Transverse colon (tissue), 4 donors: Measurements from ENCODE around the gene IRF2. TPM values are rescaled to one million over a fixed set of nuclear protein-coding genes. Genes with fewer than 3 reads are reported as not detected.

Experiments
- DNase-seq: peaks from one replicate; pipeline ENCODE4 v3.0.0-alpha.2; 2019
- H3K27ac ChIP-seq, 4 donors: fragments of 200-600 bp; sonication (generic); 2 replicates each; pipeline ENCODE4 v1.5.1; 2016 to 2018; ENCODE audit warnings: inconsistent platforms in 4 of 4
- H3K27me3 ChIP-seq: fragments of 200-600 bp; sonication (generic); 2 replicates; pipeline ENCODE4 v1.5.1; 2017; ENCODE audit warnings: inconsistent platforms
- H3K36me3 ChIP-seq, 4 donors: fragments of 200-600 bp; sonication (generic); 2 replicates each; pipeline ENCODE4 v1.5.1; 2017 to 2019; ENCODE audit warnings: inconsistent platforms in 4 of 4
- H3K4me1 ChIP-seq, 4 donors: fragments of 200-600 bp; sonication (generic); 2 replicates each; pipeline ENCODE4 v1.5.1; 2017 to 2020; ENCODE audit warnings: inconsistent platforms in 4 of 4
- H3K4me3 ChIP-seq, 4 donors: fragments of 200-600 bp; sonication (generic); 1 replicate in 1 of 4; 2 replicates in 3 of 4; pipeline versions ENCODE4 v1.5.1 to v1.6.1; 2017 to 2019; ENCODE audit warnings: inconsistent platforms in 4 of 4
- H3K9me3 ChIP-seq, 2 donors: fragments of 200-600 bp; sonication (generic); 2 replicates each; pipeline ENCODE4 v1.5.1; 2017 to 2019; ENCODE audit warnings: inconsistent platforms in 2 of 2
- EP300 ChIP-seq: sonication (generic); formaldehyde crosslinking; IDR thresholded peaks from one replicate; pipeline ENCODE4 v1.6.1; 2017; ENCODE audit warnings: antibody characterized with exemption, low read depth
- POLR2A ChIP-seq: fragments of 450-650 bp; IDR thresholded peaks from one replicate; pipeline ENCODE4 v1.6.1; 2016; ENCODE audit warnings: antibody characterized with exemption, mild to moderate bottlenecking, moderate library complexity
- POLR2AphosphoS5 ChIP-seq, 3 donors: sonication (generic); formaldehyde crosslinking; IDR thresholded peaks; one replicate each; pipeline ENCODE4 v1.6.1; 2016; ENCODE audit warnings: antibody characterized with exemption in 3 of 3
- WGBS, 2 donors: methylation state at CpG; one replicate each; pipeline ENCODE4 v1.1.5; 2018; ENCODE audit warnings: low coverage in 1 of 2; 5-methylcytosine and 5-hydroxymethylcytosine counted together
- in situ Hi-C, 4 donors: fragments of 200-750 bp; cut with MboI; loops; one replicate each; pipeline versions ENCODE4 v1.15.0 to v1.15.1; 2017; ENCODE audit warnings: low sequenced_read_pairs in 3 of 4, low pct_ligation_motif_present in 1 of 4, low pct_unique_long_range_greater_than_20kb in 1 of 4
- intact Hi-C: fragments of 100-400 bp; cut with DNase I; formaldehyde crosslinking; loops from one replicate; pipeline ENCODE4 v1.15.1; 2023; ENCODE audit warnings: low total_unique reads
- total RNA-seq, 4 donors: library from RNA; depleted of rRNA; stranded (reverse); fragments of >200 nt; gene quantifications; one replicate each; pipeline ENCODE4 v1.1.0, GENCODE V29; 2016
- TF ChIP-seq, protein P1 (sequence below), 5 experiments: fragments of 200-600 bp in 3 of 5; fragments of 450-650 bp in 2 of 5; sonication (generic) in 3 of 5; IDR thresholded peaks; 1 replicate in 2 of 5; 2 replicates in 3 of 5; pipeline ENCODE4 v1.5.1; 2016 to 2017; ENCODE audit warnings: antibody characterized with exemption in 5 of 5, inconsistent platforms in 3 of 5, mild to moderate bottlenecking in 2 of 5, moderate library complexity in 1 of 5

IRF2 gene
- total RNA-seq, 4 donors from 2014 or later, result 15.3 to 85.3 (median 42.5) TPM

DNA sequence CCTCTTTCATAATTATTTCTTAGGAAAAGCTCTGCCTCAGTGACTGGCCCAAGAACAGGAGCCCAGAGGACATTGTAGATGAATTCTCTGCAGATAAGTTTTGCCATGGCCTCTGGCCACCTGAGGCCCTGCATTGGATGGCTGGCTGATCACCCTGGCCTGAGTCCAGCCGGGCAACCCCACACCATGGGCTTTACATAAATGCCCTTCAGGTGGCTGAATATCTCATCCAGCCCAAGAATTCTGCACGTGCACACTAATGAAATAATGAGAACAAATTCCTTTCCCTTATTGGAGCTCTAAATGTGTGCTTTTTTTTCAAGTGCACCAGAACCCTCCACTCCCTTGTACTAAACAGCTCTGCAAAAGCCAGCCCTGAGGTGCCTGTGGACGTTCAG lies 65.7 kb downstream of the IRF2 start:
- Histone ChIP-seq H3K27ac (no peak overlapping the region), H3K27me3 (no peaks in the 10 kb centered on the region), H3K9me3 (no peaks in the 10 kb centered on the region), H3K4me1 (peaks cover 6 to 42% (median 18%) of the 10 kb centered on the region in 4 donors), H3K36me3 (peaks cover 0 to 11% (median 3%) of the 10 kb centered on the region in 4 donors), H3K4me3 (no peak overlapping the region)
- WGBS, 2 donors, result 83 to 89% methylated on average over 2 to 3 of the region's 3 CpGs
- intact Hi-C loops (no loop called here), in situ Hi-C loops (loop anchor here in 3 of 4 donors (25.0 kb wide), 1 partner anchor 129 kb away; no protein-coding TSS in a partner anchor)
- TF ChIP-seq POLR2AphosphoS5 (IDR thresholded peaks at IDR 0.05), result no peak
- TF ChIP-seq POLR2A, result no peak
- no peak for TF ChIP-seq EP300
- TF ChIP-seq, protein P1, sequence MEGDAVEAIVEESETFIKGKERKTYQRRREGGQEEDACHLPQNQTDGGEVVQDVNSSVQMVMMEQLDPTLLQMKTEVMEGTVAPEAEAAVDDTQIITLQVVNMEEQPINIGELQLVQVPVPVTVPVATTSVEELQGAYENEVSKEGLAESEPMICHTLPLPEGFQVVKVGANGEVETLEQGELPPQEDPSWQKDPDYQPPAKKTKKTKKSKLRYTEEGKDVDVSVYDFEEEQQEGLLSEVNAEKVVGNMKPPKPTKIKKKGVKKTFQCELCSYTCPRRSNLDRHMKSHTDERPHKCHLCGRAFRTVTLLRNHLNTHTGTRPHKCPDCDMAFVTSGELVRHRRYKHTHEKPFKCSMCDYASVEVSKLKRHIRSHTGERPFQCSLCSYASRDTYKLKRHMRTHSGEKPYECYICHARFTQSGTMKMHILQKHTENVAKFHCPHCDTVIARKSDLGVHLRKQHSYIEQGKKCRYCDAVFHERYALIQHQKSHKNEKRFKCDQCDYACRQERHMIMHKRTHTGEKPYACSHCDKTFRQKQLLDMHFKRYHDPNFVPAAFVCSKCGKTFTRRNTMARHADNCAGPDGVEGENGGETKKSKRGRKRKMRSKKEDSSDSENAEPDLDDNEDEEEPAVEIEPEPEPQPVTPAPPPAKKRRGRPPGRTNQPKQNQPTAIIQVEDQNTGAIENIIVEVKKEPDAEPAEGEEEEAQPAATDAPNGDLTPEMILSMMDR (IDR thresholded peaks at IDR 0.05), result no peak
- no peak for DNase-seq

DNA sequence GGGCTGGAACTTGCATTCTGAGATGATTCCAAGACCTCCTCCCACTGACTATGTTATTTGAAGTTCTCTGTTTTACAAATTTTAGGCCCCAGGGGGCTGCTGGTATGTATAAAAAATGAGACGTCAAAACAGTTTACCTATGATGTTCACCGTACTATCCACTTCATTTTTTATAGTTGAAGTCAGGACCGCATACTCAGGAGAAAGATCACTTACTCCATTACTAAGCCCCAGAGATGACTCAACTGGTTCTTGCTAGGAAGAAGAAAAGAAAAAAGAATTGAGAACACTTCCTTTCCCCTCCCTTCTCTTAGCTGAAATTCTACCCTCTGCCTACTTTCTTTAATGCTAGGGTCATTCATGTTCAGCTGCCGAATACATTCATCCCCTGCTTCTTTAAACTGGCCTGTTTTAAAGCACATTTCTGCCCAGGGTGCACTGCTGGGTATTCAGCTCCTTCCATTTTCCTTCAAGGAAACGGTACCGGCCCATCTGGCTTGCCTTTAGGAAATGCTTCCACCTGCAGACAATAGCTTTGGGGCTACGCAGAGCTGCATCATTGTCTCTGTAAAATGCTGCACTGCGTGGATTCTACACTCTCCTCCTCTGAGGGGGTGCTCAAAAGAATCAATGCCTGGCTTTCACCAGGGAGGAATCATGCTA lies 66.2 kb downstream of the IRF2 start:
- Histone ChIP-seq H3K36me3 (peaks cover 0 to 14% (median 3%) of the 10 kb centered on the region in 4 donors), H3K9me3 (no peaks in the 10 kb centered on the region), H3K27ac (peak overlapping the region; percentile 70 to 84 (median 80)), H3K4me1 (peaks cover 4 to 37% (median 16%) of the 10 kb centered on the region in 4 donors), H3K4me3 (no peak overlapping the region), H3K27me3 (no peaks in the 10 kb centered on the region)
- 82 to 84% methylated on average over 3 to 8 of the region's 8 CpGs for WGBS, 2 donors
- in situ Hi-C loops (loop anchor here in 3 of 4 donors (25.0 kb wide), 1 partner anchor 129 kb away; no protein-coding TSS in a partner anchor), intact Hi-C loops (no loop called here)
- no peak for TF ChIP-seq POLR2AphosphoS5 (IDR thresholded peaks at IDR 0.05)
- no peak for DNase-seq

DNA sequence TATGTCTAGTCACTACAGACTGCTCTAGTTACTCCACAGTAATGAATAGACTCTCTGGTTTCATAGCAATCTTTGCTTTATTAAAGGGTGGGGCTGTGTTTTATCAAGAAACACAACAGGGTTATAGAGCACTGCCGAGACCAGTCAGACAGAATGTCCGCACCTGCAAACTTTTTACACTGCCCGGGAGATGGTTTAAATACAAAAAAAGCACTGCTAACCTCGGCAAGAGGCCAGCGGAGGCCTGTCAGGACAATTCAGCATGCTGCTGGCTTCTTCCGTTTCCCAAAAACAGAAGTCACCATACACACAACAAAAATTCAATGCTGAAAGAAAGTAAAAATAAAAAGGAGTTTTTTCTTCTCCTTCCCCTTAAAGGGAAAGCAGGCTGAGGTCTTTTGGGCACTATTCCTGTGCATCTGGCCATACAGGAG lies 67.4 kb downstream of the IRF2 start:
- peak overlapping the region in 1 of 4 donors; percentile 2 for H3K4me3 ChIP-seq
- peak; percentile 12 to 50 (median 27) for TF ChIP-seq POLR2AphosphoS5 (IDR thresholded peaks at IDR 0.05)
- TF ChIP-seq EP300, result no peak
- peak; percentile 62 for DNase-seq
- 34 to 48% methylated on average over 4 to 6 of the region's 6 CpGs for WGBS, 2 donors
- H3K36me3 ChIP-seq, result peaks cover 0 to 14% (median 3%) of the 10 kb centered on the region in 4 donors
- no peaks in the 10 kb centered on the region for H3K27me3 ChIP-seq
- in situ Hi-C loops, result loop anchor here in 3 of 4 donors (25.0 kb wide), 1 partner anchor 130 kb away; no protein-coding TSS in a partner anchor
- peaks cover 4 to 36% (median 16%) of the 10 kb centered on the region in 4 donors for H3K4me1 ChIP-seq
- no peaks in the 10 kb centered on the region for H3K9me3 ChIP-seq
- peak overlapping the region; percentile 70 to 84 (median 80) for H3K27ac ChIP-seq
- intact Hi-C loops, result no loop called here

DNA sequence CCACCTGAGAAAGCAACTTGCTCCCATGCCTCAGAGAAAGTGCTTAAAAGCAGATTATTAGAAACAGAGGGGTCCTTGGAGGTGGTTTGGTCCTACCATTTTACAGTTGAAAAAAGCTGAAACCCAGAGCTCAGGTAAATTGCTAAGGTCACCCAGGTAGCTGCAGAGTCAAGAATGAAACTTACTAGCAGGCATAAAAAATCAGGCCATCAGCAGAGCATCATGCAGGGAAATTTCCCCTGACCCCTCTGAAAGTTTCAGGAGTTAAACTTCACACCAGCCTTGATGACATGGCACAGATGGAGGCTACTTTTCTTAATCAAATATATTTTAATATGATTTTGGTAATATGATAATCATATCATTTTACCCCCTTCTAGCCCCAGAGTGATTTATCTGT lies 70.3 kb downstream of the IRF2 start:
- Histone ChIP-seq H3K9me3 (no peaks in the 10 kb centered on the region), H3K27me3 (no peaks in the 10 kb centered on the region), H3K36me3 (peaks cover 0 to 14% (median 5%) of the 10 kb centered on the region in 4 donors), H3K27ac (no peak overlapping the region), H3K4me1 (peaks cover 4 to 34% (median 16%) of the 10 kb centered on the region in 4 donors), H3K4me3 (no peak overlapping the region)
- no peak for DNase-seq
- intact Hi-C loops (no loop called here), in situ Hi-C loops (loop anchor here in 3 of 4 donors (25.0 kb wide), 1 partner anchor 133 kb away; no protein-coding TSS in a partner anchor)
- TF ChIP-seq, protein P1 (IDR thresholded peaks at IDR 0.05), result no peak
- TF ChIP-seq EP300, result no peak
- TF ChIP-seq POLR2AphosphoS5 (IDR thresholded peaks at IDR 0.05), result no peak
- TF ChIP-seq POLR2A, result no peak

DNA sequence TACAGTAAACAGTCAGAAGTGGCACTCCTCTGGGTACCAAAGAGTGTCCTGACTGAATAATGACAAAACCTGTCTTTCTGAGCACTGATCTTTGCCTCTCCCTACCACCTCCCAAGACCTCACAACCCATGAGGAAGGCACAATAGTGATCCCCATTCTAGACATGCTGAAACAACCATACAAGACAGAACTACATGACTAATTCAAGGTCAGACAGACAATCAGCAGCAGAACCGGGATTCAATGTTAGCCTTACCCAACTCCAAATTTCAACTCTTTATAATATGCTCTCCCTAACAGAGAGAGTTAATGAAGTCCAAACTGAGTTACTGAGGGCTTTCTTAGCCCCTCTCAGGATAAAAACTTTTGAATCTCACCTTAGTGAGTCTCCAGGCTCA lies 71.0 kb downstream of the IRF2 start:
- TF ChIP-seq POLR2A (no peak), POLR2AphosphoS5 (IDR thresholded peaks at IDR 0.05) (no peak)
- H3K4me1 ChIP-seq, result peaks cover 4 to 28% (median 16%) of the 10 kb centered on the region in 4 donors
- H3K9me3 ChIP-seq, result no peaks in the 10 kb centered on the region
- H3K36me3 ChIP-seq, result peaks cover 0 to 20% (median 9%) of the 10 kb centered on the region in 4 donors
- no peaks in the 10 kb centered on the region for H3K27me3 ChIP-seq
- no peak overlapping the region for H3K4me3 ChIP-seq
- no peak overlapping the region for H3K27ac ChIP-seq
- intact Hi-C loops (no loop called here), in situ Hi-C loops (loop anchor here in 3 of 4 donors (25.0 kb wide), 1 partner anchor 134 kb away; no protein-coding TSS in a partner anchor)
- DNase-seq, result no peak
- 71 to 100% methylated on average over 1 of the region's 1 CpG for WGBS, 2 donors
